ENCODE data around the gene FBLN1. TPM values are rescaled to one million over a fixed set of nuclear protein-coding genes. Genes with fewer than 3 reads are reported as not detected.
A peak's percentile ranks its signal among the peaks of the same experiment; 100 is the strongest.
"Not testable (repeated sequence)": the region's sequence is repeated elsewhere in the genome, so short reads cannot be mapped to it uniquely, and the experiment has no call there.

FBLN1 gene
- total RNA-seq, 1 donor from 2014 or later, result 297 TPM

- H3K27ac Mint-ChIP-seq, result peak overlapping the region; percentile 73
- H3K4me1 Mint-ChIP-seq, result peaks cover 60% of the 10 kb centered on the region
Measured at GRCh38 chr22:45600790-45601730, 98.4 kb downstream of the FBLN1 start.

GRCh38 chr22:45602004-45602733 is 99.5 kb downstream of the FBLN1 start:
- H3K36me3 Mint-ChIP-seq, result peaks cover 1% of the 10 kb centered on the region
- H3K9me3 Mint-ChIP-seq, result no peaks in the 10 kb centered on the region
- DNase-seq (ENCODE audit: low spot score in 2 of 2, unreplicated experiment in 2 of 2), result no peak
- H3K27me3 Mint-ChIP-seq (ENCODE audit: low read depth), result no peaks in the 10 kb centered on the region
- no peak overlapping the region for H3K4me3 Mint-ChIP-seq
- TF ChIP-seq CTCF (IDR thresholded peaks at IDR 0.05; ENCODE audit: unreplicated experiment), result no peak
- H3K4me1 Mint-ChIP-seq, result peaks cover 63% of the 10 kb centered on the region
- no peak overlapping the region for H3K27ac Mint-ChIP-seq

More at GRCh38 chr22:45600790-45601730, 98.4 kb downstream of the FBLN1 start:
- no peaks in the 10 kb centered on the region for H3K9me3 Mint-ChIP-seq
- no peak for DNase-seq (ENCODE audit: low spot score in 2 of 2, unreplicated experiment in 2 of 2)
- H3K27me3 Mint-ChIP-seq (ENCODE audit: low read depth), result no peaks in the 10 kb centered on the region
- H3K4me3 Mint-ChIP-seq, result no peak overlapping the region
- peaks cover 1% of the 10 kb centered on the region for H3K36me3 Mint-ChIP-seq
- no peak for TF ChIP-seq CTCF (IDR thresholded peaks at IDR 0.05; ENCODE audit: unreplicated experiment)

- TF ChIP-seq CTCF (IDR thresholded peaks at IDR 0.05; ENCODE audit: unreplicated experiment), result no peak
- H3K4me3 Mint-ChIP-seq, result peak overlapping the region; percentile 44
- no peaks in the 10 kb centered on the region for H3K27me3 Mint-ChIP-seq (ENCODE audit: low read depth)
- peaks cover 1% of the 10 kb centered on the region for H3K36me3 Mint-ChIP-seq
- peaks cover 54% of the 10 kb centered on the region for H3K4me1 Mint-ChIP-seq
- DNase-seq (ENCODE audit: low spot score in 2 of 2, unreplicated experiment in 2 of 2), result no peak
- H3K27ac Mint-ChIP-seq, result no peak overlapping the region
- H3K9me3 Mint-ChIP-seq, result no peaks in the 10 kb centered on the region
Measured at GRCh38 chr22:45602824-45603595, 100.3 kb downstream of the FBLN1 start.

- no peak for TF ChIP-seq CTCF (IDR thresholded peaks at IDR 0.05; ENCODE audit: unreplicated experiment)
- H3K4me1 Mint-ChIP-seq, result peaks cover 48% of the 10 kb centered on the region
- H3K9me3 Mint-ChIP-seq, result no peaks in the 10 kb centered on the region
Measured at GRCh38 chr22:45603619-45604018, 100.9 kb downstream of the FBLN1 start.

GRCh38 chr22:45608045-45608444 is 105.4 kb downstream of the FBLN1 start:
- not testable (repeated sequence) for H3K36me3 Mint-ChIP-seq; DNase-seq (ENCODE audit: low spot score in 2 of 2, unreplicated experiment in 2 of 2); H3K27ac Mint-ChIP-seq; H3K4me3 Mint-ChIP-seq; H3K9me3 Mint-ChIP-seq; H3K27me3 Mint-ChIP-seq (ENCODE audit: low read depth)
- peaks cover 22% of the 10 kb centered on the region for H3K4me1 Mint-ChIP-seq

More at GRCh38 chr22:45603619-45604018, 100.9 kb downstream of the FBLN1 start:
- Mint-ChIP-seq H3K36me3 (peaks cover 1% of the 10 kb centered on the region), H3K27me3 (ENCODE audit: low read depth) (no peaks in the 10 kb centered on the region), H3K4me3 (no peak overlapping the region), H3K27ac (no peak overlapping the region)
- DNase-seq (ENCODE audit: low spot score in 2 of 2, unreplicated experiment in 2 of 2), result no peak

Data from mesothelial cell of epicardium (in vitro differentiated cells).